ENCODE data around the gene CDK12.
A peak's percentile ranks its signal among the peaks of the same experiment; 100 is the strongest.

DNA sequence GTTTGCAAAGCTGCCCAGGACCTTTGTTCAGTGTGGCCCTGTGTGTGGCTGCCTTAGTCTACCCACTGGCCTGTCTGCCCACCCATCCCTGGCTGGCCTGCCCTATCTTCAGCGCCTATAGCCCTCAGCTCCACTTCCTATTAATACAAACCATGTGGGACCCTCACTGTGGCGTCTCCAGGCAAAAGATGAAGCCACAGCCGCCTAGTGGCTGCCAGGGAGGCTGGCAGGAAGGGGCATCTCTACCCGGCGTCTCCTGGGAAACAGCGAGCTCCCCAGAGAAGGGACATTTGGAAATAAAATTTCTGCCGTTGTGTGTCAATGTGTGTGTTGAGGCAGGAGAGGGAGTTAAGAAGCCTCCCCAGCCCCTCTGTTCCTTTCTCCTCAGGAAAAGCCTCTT, 114.9 kb downstream of the CDK12 start:
- TF ChIP-seq, protein P1, sequence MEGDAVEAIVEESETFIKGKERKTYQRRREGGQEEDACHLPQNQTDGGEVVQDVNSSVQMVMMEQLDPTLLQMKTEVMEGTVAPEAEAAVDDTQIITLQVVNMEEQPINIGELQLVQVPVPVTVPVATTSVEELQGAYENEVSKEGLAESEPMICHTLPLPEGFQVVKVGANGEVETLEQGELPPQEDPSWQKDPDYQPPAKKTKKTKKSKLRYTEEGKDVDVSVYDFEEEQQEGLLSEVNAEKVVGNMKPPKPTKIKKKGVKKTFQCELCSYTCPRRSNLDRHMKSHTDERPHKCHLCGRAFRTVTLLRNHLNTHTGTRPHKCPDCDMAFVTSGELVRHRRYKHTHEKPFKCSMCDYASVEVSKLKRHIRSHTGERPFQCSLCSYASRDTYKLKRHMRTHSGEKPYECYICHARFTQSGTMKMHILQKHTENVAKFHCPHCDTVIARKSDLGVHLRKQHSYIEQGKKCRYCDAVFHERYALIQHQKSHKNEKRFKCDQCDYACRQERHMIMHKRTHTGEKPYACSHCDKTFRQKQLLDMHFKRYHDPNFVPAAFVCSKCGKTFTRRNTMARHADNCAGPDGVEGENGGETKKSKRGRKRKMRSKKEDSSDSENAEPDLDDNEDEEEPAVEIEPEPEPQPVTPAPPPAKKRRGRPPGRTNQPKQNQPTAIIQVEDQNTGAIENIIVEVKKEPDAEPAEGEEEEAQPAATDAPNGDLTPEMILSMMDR (IDR thresholded peaks at IDR 0.05), result peak in 6 of 7 experiments; percentile 8 to 33 (median 15)
- no peak for TF ChIP-seq POLR2A (IDR thresholded peaks at IDR 0.05)

Data from body of pancreas (tissue), 4 donors.